Measurements from ENCODE around the gene MGAT5.
A peak's percentile ranks its signal among the peaks of the same experiment; 100 is the strongest.

Gene MGAT5

GRCh38 chr2:134232461-134232860, 21.4 kb upstream of the MGAT5 start:
- no peak for DNase-seq

- DNase-seq: no peak
Observed at GRCh38 chr2:134232868-134233727, 20.8 kb upstream of the MGAT5 start.

GRCh38 chr2:134233728-134234136, 20.1 kb upstream of the MGAT5 start:
- DNase-seq: peak; percentile 42

GRCh38 chr2:134234535-134234934, 19.3 kb upstream of the MGAT5 start:
- DNase-seq: peak; percentile 44

GRCh38 chr2:134235510-134236144, 18.2 kb upstream of the MGAT5 start:
- DNase-seq: no peak

GRCh38 chr2:134238371-134238770, 15.5 kb upstream of the MGAT5 start:
- no peak for DNase-seq

- DNase-seq: peak; percentile 69
Observed at GRCh38 chr2:134240061-134240460, 13.8 kb upstream of the MGAT5 start.

GRCh38 chr2:134241911-134242310, 12.0 kb upstream of the MGAT5 start:
- DNase-seq: no peak

GRCh38 chr2:134243244-134243643, 10.6 kb upstream of the MGAT5 start:
- no peak for DNase-seq

- no peak for DNase-seq
Observed at GRCh38 chr2:134244086-134244485, 9.8 kb upstream of the MGAT5 start.

- peak; percentile 8 for DNase-seq
Observed at GRCh38 chr2:134244587-134244986, 9.3 kb upstream of the MGAT5 start.

GRCh38 chr2:134245340-134245984, 8.4 kb upstream of the MGAT5 start:
- DNase-seq: peak; percentile 86

GRCh38 chr2:134246154-134246874, 7.6 kb upstream of the MGAT5 start:
- peak; percentile 57 for DNase-seq

GRCh38 chr2:134247679-134248078, 6.2 kb upstream of the MGAT5 start:
- no peak for DNase-seq

GRCh38 chr2:134248913-134249312, 5.0 kb upstream of the MGAT5 start:
- DNase-seq: no peak

GRCh38 chr2:134249755-134250154, 4.1 kb upstream of the MGAT5 start:
- DNase-seq: no peak

GRCh38 chr2:134250840-134251461, 2.9 kb upstream of the MGAT5 start:
- DNase-seq: no peak

GRCh38 chr2:134252092-134252750, 1.7 kb upstream of the MGAT5 start:
- peak; percentile 74 for DNase-seq

GRCh38 chr2:134253117-134253704, 661 bp upstream of the MGAT5 start:
- no peak for DNase-seq

- DNase-seq: no peak
Observed at GRCh38 chr2:134254824-134255223, 952 bp downstream of the MGAT5 start.

GRCh38 chr2:134256956-134257355, 3.1 kb downstream of the MGAT5 start:
- DNase-seq: no peak

- DNase-seq: no peak
Observed at GRCh38 chr2:134257509-134257908, 3.6 kb downstream of the MGAT5 start.
